ENCODE results near the gene STARD13.

The STARD13 gene

GRCh38 chr13:33150662-33151061 is 134.9 kb downstream of the STARD13 start:
- DNase-seq (ENCODE audit: extremely low read depth, low read depth): no peak
- no peak for TF ChIP-seq CTCF (IDR thresholded peaks at IDR 0.05; ENCODE audit: low read depth, low read length)

- no peak for TF ChIP-seq CTCF (IDR thresholded peaks at IDR 0.05; ENCODE audit: low read depth, low read length)
- DNase-seq (ENCODE audit: extremely low read depth, low read depth): no peak
Observed at GRCh38 chr13:33150126-33150525, 135.4 kb downstream of the STARD13 start.

GRCh38 chr13:33147832-33148231 is 137.7 kb downstream of the STARD13 start:
- DNase-seq (ENCODE audit: extremely low read depth, low read depth): no peak
- no peak for TF ChIP-seq CTCF (IDR thresholded peaks at IDR 0.05; ENCODE audit: low read depth, low read length)

GRCh38 chr13:33146843-33147611 is 138.5 kb downstream of the STARD13 start:
- no peak for DNase-seq (ENCODE audit: extremely low read depth, low read depth)
- TF ChIP-seq CTCF (IDR thresholded peaks at IDR 0.05; ENCODE audit: low read depth, low read length): no peak

GRCh38 chr13:33145667-33146066 is 139.9 kb downstream of the STARD13 start:
- no peak for TF ChIP-seq CTCF (IDR thresholded peaks at IDR 0.05; ENCODE audit: low read depth, low read length)
- no peak for DNase-seq (ENCODE audit: extremely low read depth, low read depth)

- no peak for DNase-seq (ENCODE audit: extremely low read depth, low read depth)
- no peak for TF ChIP-seq CTCF (IDR thresholded peaks at IDR 0.05; ENCODE audit: low read depth, low read length)
Observed at GRCh38 chr13:33144358-33144784, 141.2 kb downstream of the STARD13 start.

- no peak for DNase-seq (ENCODE audit: extremely low read depth, low read depth)
- no peak for TF ChIP-seq CTCF (IDR thresholded peaks at IDR 0.05; ENCODE audit: low read depth, low read length)
Observed at GRCh38 chr13:33139780-33140535, 145.6 kb downstream of the STARD13 start.
